LoVo (cell line): Measurements from ENCODE around the gene CES3.
A peak's percentile ranks its signal among the peaks of the same experiment; 100 is the strongest.

Experiments
- DNase-seq: peaks from one replicate; pipeline ENCODE4 v3.0.0-alpha.2; 2016; ENCODE audit warnings: low spot score

CES3 gene

GRCh38 chr16:67006930-67007658 is 46.0 kb downstream of the CES3 start:
- no peak for DNase-seq

DNA sequence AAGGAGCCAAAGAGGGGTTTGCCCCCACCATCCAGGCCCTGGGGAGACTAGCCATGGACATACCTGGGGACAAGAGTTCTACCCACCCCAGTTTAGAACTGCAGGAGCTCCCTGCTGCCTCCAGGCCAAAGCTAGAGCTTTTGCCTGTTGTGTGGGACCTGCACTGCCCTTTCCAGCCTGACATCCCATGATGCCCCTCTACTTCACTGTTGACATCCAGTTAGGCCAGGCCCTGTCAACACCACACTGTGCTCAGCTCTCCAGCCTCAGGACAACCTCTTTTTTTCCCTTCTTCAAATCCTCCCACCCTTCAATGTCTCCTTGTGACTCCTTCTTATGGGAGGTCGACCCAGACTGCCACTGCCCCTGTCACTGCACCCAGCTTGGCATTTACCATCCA is 48.1 kb downstream of the CES3 start:
- DNase-seq: no peak

- DNase-seq: no peak
Observed at GRCh38 chr16:67011274-67011673, 50.2 kb downstream of the CES3 start.

DNA sequence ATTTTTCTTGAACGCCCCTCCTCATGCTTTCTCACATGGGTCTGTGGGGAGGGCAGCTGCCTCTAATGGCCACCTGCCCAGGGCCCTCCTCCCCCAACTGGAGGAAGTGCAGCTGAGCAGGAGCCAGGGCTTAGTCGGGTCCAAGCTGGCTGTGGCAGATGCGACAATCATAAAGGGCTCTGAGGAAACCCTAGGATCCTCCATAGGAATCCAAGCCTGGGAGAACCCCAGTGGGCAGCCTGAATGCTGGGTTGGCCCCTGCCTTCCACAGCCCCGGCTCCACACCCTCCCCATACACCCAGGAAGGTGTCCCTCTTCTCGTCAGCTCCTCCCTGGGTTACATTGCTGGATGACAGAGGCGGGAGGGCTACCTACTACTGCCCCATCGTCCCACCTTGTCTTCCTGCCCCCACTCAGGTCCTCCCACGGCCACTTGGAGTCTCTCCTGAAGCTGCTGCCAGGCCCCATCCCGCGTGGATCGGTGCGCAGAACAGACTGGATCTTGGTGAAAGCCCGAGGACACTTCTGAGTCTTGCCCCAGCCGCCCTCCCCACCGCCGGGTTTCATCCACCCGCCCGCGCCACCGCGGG is 52.3 kb downstream of the CES3 start:
- no peak for DNase-seq

- DNase-seq: no peak
Observed at GRCh38 chr16:67013823-67014633, 53.0 kb downstream of the CES3 start.

GRCh38 chr16:67014634-67015312 is 53.7 kb downstream of the CES3 start:
- DNase-seq: no peak

DNA sequence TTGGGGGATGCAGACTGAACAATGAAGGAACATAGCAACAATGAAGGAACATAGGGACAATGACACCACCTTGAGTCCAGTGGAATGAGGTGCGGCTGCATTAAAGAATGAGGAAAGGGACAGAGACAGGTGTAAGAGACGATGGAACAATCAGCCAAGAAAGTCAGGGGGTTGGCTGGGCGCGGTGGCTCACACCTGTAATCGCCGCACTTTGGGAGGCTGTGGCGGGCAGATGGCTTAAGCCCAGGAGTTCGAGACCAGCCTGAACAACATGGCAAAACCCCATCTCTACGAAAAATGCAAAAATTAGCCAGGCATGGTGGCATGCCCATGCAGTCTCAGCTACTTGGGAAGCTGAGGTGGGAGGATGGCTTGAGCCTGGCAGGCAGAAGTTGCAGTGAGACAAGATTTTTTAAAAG is 54.3 kb downstream of the CES3 start:
- no peak for DNase-seq

GRCh38 chr16:67016143-67016542 is 55.1 kb downstream of the CES3 start:
- no peak for DNase-seq

- DNase-seq: no peak
Observed at GRCh38 chr16:67016681-67017420, 55.8 kb downstream of the CES3 start.

- DNase-seq: no peak
Observed at GRCh38 chr16:67017421-67017750, 56.3 kb downstream of the CES3 start.

DNA sequence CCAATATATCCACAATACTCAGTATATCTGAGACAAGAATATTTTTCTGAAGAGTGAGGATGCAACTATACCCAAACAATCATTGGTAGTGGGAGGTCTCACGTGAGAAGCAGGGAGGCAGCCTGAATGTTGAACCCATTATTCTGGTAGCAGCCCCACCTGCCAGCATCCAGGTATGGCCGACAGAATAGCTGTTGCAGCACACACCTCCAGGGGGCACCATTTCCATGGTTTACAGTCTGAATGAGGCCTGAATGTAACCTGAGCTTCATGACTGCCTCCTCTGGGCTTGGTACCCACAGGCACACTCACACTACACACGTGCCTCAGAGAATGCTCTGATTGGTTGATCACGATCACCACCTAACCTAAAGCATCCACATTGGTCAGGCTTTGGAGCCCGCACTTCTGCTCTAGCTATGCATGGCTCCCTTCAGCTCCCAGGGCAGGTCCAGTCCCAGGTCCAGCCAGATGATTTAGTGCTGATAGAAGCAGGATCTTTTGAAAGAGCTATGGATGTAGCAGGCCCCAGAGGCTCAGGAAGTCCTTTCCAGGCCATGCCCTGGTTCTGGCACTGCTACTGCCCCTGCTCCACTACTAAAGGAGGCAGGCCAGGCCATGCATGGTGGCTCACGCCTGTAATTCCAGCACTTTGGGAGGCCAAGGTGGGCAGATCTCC is 56.9 kb downstream of the CES3 start:
- DNase-seq: peak; percentile 71

DNA sequence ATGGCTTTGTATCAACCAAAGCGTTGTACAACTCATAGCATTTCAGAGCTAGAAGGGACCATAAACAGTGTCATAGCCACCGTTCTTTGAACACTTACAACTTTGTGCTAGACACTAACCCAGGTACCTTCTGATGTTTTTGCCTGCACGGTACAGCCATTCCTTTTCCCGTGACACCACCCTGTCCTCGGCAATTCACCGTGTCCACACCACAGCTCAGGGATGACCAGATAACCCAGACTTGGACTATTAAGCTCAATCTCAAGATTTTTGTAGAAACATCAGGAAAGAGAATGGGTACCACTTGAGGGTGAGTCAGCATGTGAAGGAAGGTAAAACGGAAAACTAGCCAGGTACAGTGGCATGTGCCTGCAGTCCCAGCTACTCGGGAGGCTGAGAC is 58.1 kb downstream of the CES3 start:
- DNase-seq: no peak

DNA sequence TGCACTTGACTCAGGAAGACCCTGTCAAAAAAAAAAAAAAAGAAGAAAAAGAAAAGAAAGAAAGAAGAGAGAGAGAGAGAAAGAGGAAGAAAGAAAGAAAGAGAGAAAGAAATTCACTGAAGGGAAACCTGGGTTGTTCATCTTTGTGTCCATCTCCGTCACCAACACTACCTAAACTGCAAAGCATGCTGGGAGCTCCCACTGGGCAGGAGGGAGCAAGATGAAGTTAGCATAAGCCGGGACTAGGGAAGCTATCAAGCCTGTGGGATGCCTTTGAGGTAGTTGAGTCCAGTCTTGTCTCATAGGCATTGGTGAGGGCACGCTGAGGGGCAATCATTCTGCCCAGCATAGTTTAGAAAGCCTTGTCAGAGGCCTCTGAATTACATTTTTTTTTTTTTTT is 60.3 kb downstream of the CES3 start:
- DNase-seq: no peak

- DNase-seq: no peak
Observed at GRCh38 chr16:67022531-67023214, 61.6 kb downstream of the CES3 start.

GRCh38 chr16:67023689-67024088 is 62.6 kb downstream of the CES3 start:
- no peak for DNase-seq
